GM18502 (cell line): Measurements from ENCODE around the gene TENM4.

Experiments used
- ATAC-seq: cut with Tn5 transposase; IDR thresholded peaks from one replicate; pipeline ENCODE4 v1.9.1; 2021; ENCODE audit warnings: mild to moderate bottlenecking; ENCODE audit not compliant: unreplicated experiment, poor library complexity

TENM4 gene

GRCh38 chr11:79312617-79313529 lies 128.0 kb downstream of the TENM4 start:
- ATAC-seq, result no peak

- ATAC-seq, result no peak
Observed at GRCh38 chr11:79311461-79311860, 129.4 kb downstream of the TENM4 start.

DNA sequence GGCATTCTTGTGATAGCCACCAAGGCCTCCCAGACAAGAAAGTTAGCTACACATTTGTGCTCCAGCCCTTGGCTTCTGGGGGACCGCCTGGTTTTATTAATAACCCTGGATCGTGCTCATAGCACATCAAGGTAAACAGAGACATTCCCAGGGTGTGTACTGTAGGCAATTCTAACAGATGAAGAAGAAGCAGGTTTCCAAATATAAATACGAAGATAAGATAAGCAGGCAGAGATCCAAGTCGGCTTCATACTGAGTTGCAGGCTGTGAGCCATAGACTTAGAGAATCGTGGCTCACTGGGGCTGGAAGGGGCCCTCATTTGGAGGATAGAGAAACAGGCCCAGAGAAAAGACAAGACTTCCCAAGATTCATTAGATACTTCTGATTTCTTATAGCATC lies 131.4 kb downstream of the TENM4 start:
- ATAC-seq, result no peak

- ATAC-seq, result no peak
Observed at GRCh38 chr11:79308429-79308828, 132.4 kb downstream of the TENM4 start.

DNA sequence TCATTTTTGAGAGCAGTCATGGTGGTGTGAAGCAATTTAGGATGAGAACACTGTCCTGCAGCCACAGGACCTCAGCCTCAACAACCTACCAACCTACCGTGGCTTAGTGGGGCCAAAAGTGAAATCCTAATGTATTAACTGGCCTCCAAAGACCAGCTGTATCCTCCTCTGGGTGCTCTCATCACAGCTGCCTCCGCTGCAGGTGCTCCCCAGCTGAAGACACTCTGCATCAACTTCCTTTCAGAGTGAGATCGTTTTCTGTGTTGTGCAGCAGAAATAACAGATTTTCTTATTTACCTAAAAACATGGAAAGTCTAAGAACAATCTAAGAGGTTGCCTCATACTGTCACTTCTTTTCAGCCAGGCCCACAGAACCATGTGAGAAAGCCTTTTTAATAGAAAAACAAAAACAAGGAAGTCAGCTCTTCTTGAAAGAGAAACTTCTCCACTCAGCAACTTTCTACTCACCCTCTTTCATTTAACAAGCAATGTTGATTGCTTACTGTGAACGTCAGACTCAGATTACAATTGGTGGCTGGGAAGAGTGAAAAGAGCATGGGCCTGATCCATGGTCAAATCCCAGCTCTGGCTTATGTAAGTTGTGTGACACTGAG lies 136.1 kb downstream of the TENM4 start:
- no peak for ATAC-seq

DNA sequence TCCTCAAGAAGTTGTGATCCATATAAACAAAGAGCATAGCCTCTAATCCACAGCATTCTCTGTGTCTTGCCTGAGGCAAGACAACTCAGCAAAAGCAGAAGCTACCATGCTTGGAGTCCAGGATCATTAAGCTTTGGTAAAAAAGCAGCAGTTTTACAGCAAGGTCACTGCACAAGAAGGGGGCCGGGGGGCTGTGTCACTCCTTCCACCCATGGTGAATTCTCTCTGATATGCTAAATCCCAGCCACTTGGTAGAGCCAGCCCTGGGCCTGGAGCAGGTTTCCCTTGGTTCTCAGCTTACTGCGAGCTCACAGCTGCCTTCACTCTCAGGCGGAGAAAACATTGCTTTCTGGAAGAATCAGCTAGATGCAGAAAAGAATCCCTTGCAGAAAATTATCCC lies 144.7 kb downstream of the TENM4 start:
- no peak for ATAC-seq

DNA sequence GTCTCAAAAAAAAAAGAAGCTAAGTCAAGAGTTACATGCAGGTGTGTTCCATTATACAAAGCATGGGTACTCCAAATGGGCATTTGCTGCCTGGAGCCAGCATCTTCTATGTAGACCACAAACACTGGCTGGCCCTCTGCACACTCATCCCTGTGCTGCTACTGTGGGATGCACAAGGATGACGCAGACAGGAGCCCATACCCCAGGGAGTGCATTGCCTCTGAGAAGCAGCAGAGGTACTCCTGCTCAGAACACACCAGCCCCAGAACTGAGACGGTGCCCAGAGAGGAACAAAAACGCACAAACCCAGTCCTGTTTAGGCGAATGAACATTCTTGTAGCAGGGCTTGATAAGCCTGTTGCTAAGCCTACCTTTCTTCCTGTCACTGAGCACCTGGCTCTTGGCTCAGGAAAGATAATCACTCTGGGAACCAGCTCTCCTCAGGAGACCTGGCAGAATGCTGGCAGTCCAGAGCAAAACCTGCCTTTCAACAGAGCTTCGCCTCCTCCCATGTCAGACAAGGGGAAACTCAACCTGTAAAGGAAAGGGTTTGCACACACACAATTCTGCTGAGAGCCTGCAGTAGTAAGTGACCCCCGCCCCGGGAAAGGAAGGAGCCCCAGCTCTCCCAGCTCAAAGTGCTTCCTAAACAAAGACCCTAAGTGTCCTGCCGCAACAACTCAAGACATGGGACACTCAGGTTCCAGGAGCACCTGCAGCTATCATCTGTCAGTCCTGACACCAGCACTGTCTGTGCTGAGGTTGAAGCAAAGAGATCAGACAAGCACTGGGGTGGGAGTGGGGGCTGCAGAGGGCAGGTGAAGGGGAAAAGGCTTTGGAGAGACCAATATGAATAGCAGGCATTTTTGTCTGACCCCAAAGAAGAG lies 145.7 kb downstream of the TENM4 start:
- no peak for ATAC-seq

DNA sequence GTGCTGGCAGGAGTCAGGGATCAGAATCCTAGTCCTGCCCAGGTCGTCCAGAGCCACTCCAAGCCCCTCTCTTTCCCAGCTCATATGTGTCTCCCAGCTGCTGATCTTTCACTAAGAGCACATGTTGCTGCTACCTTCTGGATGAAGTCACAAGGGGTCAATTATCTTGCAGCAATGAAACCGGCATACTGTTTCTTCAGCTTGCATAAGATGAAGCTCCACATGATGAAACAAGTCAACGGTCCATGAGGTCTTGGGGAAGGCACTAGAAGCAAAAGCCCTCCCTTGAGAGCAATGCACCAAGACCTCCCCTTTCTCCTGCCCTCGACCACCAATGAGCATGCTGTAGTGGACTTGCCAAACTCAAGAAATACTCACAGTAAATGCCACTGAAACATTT lies 148.9 kb downstream of the TENM4 start:
- no peak for ATAC-seq

GRCh38 chr11:79290761-79291160 lies 150.1 kb downstream of the TENM4 start:
- ATAC-seq, result no peak

DNA sequence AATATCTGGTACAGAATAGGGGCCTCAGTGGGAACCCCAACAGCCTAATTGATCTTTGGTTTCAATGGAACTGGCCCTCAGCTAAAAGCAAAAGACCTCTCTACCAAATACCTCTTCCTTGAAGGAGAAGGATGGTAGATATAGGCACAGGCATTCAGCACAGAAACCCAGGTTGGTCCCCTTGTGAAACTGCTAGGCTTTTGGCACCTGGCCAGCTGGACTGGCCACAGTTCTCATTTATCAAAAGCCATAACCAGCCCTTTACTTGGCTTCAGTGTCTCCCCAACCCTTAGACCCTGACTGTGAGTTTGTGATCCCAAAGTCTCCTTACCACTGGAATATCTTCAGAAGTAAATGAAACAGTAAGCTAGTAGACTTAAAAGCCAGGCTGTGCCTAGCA lies 152.9 kb downstream of the TENM4 start:
- no peak for ATAC-seq

GRCh38 chr11:79285756-79286155 lies 155.1 kb downstream of the TENM4 start:
- ATAC-seq, result no peak

DNA sequence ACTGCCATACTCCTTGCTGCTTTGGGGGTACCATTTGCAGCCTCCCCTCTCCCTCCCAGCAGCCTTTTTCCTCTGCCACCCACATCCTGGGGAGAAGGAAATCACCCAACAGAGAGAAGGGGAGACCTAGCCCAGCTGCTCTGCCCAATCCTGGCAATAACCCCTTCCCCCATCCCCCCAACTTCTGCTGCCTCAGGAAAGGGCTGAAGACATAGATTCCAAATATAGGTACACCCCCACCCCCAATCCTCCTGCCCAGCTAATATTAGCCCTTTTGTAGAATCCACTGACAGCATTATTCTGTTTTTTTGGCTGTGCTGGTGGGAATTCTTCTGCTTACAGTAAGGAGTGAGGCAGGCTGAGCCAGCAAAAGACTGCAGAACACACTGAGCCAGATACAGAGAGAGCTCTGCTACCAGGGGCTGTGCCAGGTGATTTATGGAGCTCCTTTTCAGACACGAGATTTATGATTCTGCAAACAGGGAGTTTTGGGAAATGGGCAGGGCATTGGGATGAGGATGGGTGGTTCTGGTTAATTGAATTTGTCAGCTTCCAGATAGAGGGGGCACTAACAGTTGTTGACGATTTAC lies 164.0 kb downstream of the TENM4 start:
- ATAC-seq, result no peak

GRCh38 chr11:79274636-79275331 lies 166.0 kb downstream of the TENM4 start:
- no peak for ATAC-seq

DNA sequence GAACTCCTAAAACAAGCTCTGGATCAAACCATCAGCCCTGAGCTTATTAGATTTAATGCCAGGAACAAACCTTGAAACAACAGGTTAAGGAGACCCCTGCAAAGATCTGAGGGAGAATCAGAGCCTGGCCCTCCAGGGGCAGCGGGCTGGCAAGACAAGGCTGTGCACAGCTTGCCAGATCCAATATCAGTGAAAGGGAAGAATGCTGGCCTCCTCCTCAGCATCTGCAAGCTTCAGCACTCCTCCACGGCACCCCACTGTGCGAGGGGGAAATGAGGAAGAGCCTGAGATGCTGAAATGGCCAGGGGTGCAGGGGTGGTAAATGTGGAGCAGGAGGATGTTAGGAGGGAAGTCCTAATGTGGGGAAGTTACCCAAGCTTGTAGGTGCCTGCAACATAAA lies 167.0 kb downstream of the TENM4 start:
- ATAC-seq, result no peak

DNA sequence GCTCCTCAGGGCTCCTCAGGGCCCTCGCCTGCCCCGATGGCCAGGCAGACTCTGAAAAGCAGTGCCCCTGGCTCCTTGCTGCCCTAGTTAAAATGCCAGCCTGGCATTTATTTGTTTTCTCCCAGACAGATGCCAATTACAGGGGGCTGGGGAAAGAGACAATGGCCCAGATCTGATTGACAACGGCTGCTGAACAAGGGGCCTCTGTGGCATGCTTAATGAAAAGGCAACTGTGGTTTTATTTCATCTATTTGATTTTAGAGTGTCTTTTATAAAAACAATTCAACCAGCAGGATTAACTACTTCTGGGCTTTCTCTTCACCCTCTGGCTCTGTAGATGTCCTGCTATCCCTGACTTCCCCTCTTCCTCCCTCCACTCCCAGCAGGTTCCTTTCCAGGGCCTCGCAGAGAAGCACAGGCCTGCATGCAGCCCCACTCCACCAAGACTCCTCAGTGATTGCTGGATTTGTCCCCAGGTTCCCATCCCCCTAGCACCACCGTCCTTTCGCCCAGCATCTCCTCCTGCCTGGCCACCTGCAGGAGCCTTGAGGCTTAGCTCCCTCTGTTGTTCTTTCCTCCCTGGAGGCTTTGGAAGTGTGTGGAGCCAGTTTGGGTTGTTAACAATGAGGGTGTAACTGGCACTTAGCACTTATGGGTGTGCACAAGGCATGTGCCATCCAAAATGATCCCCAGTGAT lies 171.1 kb downstream of the TENM4 start:
- ATAC-seq, result no peak

- no peak for ATAC-seq
Observed at GRCh38 chr11:79266396-79266795, 174.4 kb downstream of the TENM4 start.

GRCh38 chr11:79265756-79266322 lies 175.0 kb downstream of the TENM4 start:
- ATAC-seq, result no peak

DNA sequence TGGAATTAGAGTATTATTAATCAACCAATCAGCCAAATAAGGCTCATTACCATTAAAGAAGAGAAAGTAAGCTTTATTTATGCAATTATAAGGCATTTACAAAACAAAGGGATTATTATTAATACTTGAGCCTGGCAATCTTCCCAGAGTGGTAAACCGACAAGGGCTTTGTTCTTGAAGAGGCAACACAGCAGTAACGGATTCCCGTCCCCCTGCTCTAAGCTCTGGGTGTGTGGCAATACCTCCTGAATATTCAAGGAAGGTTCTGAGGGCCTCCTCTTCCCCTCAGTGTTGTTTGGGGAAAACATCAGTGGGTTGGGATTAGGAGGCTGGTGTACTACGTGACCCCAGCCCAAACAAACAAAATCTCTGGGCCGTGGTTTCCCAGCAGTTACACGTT lies 176.5 kb downstream of the TENM4 start:
- no peak for ATAC-seq

GRCh38 chr11:79263001-79263400 lies 177.8 kb downstream of the TENM4 start:
- ATAC-seq, result no peak
